CD14-positive monocyte (primary cell): Measurements from ENCODE around the gene SH3BP5L. TPM values are rescaled to one million over a fixed set of nuclear protein-coding genes. Genes with fewer than 3 reads are reported as not detected.

Experiments used
- DNase-seq, 3 donors: peaks; one replicate each; pipeline ENCODE4 v3.0.0-alpha.2; 2011 to 2022
- H2AFZ ChIP-seq: 2 replicates; pipeline ENCODE4 v1.6.0; 2012; ENCODE audit warnings: mild to moderate bottlenecking, low read depth, low read length, inconsistent platforms; ENCODE audit not compliant: insufficient read depth, poor library complexity, severe bottlenecking
- H3K27ac ChIP-seq, 2 donors: 1 replicate in 1 of 2; 2 replicates in 1 of 2; pipeline ENCODE4 v1.5.1; 2012 to 2013; ENCODE audit warnings: low read length in 2 of 2, control low read depth in 1 of 2, inconsistent platforms in 1 of 2, low read depth in 1 of 2, mild to moderate bottlenecking in 1 of 2
- H3K27me3 ChIP-seq, 2 donors: one replicate each; pipeline versions ENCODE4 v1.6.0 to v1.6.1; 2011 to 2013; ENCODE audit warnings: low read length in 2 of 2; ENCODE audit not compliant: control insufficient read depth in 2 of 2, insufficient read depth in 2 of 2
- H3K36me3 ChIP-seq, 2 donors: replicated peaks in 1 of 2; 1 replicate in 1 of 2; 2 replicates in 1 of 2; pipeline versions ENCODE4 v1.5.1 to v1.6.1; 2012 to 2013; ENCODE audit warnings: low read length in 2 of 2, control low read depth in 1 of 2, inconsistent platforms in 1 of 2, mild to moderate bottlenecking in 1 of 2; ENCODE audit not compliant: insufficient read depth in 2 of 2, control insufficient read depth in 1 of 2
- H3K4me1 ChIP-seq, 2 donors: 1 replicate in 1 of 2; 2 replicates in 1 of 2; pipeline versions ENCODE4 v1.5.1 to v1.6.1; 2012 to 2013; ENCODE audit warnings: low read length in 2 of 2, control low read depth in 1 of 2, inconsistent platforms in 1 of 2, mild to moderate bottlenecking in 1 of 2, moderate library complexity in 1 of 2; ENCODE audit not compliant: insufficient read depth in 2 of 2, control insufficient read depth in 1 of 2
- H3K4me2 ChIP-seq: replicated peaks from 2 replicates; pipeline ENCODE3; 2012; ENCODE audit warnings: low read length, moderate library complexity, mild to moderate bottlenecking; ENCODE audit not compliant: poor library complexity, severe bottlenecking; ENCODE audit errors: extremely low read depth
- H3K4me3 ChIP-seq, 3 experiments: fragments of 200-600 bp in 1 of 3; sonication (generic) in 1 of 3; replicated peaks in 1 of 3; 1 replicate in 2 of 3; 2 replicates in 1 of 3; pipeline ENCODE4 v1.5.1; 2011 to 2013; ENCODE audit warnings: low read length in 3 of 3, mild to moderate bottlenecking in 3 of 3, control low read depth in 2 of 3, low read depth in 2 of 3, inconsistent platforms in 1 of 3, moderate library complexity in 1 of 3
- H3K79me2 ChIP-seq: 2 replicates; pipeline ENCODE4 v1.6.0; 2012; ENCODE audit warnings: mild to moderate bottlenecking, control low read depth, inconsistent platforms, low read length, moderate library complexity; ENCODE audit not compliant: insufficient read depth
- H3K9ac ChIP-seq: 2 replicates; pipeline ENCODE4 v1.6.0; 2017; ENCODE audit warnings: low read length, mild to moderate bottlenecking; ENCODE audit not compliant: insufficient read depth, poor library complexity, severe bottlenecking
- H3K9me3 ChIP-seq, 2 donors: replicated peaks in 1 of 2; 1 replicate in 1 of 2; 2 replicates in 1 of 2; pipeline versions ENCODE4 v1.5.1 to v1.6.1; 2012 to 2013; ENCODE audit warnings: low read length in 2 of 2, control low read depth in 1 of 2; ENCODE audit not compliant: control insufficient read depth in 1 of 2, insufficient read depth in 1 of 2
- H4K20me1 ChIP-seq: 2 replicates; pipeline ENCODE4 v1.6.0; 2012; ENCODE audit warnings: mild to moderate bottlenecking, low read length, control low read depth, moderate library complexity; ENCODE audit not compliant: insufficient read depth
- H3K27ac Mint-ChIP-seq, 7 donors: one replicate each; pipeline ENCODE4 v1.8.0; 2020; ENCODE audit warnings: mild to moderate bottlenecking in 7 of 7, mixed read lengths in 7 of 7, moderate library complexity in 6 of 7, inconsistent platforms in 2 of 7
- H3K27me3 Mint-ChIP-seq, 3 donors: one replicate each; pipeline ENCODE4 v1.8.0; 2021 to 2022; ENCODE audit warnings: low read depth in 3 of 3, mild to moderate bottlenecking in 3 of 3, mixed read lengths in 3 of 3, moderate library complexity in 3 of 3, inconsistent platforms in 1 of 3
- H3K36me3 Mint-ChIP-seq, 2 donors: one replicate each; pipeline ENCODE4 v1.8.0; 2020; ENCODE audit warnings: mixed read lengths in 2 of 2, inconsistent platforms in 1 of 2, mild to moderate bottlenecking in 1 of 2
- H3K4me1 Mint-ChIP-seq: one replicate; pipeline ENCODE4 v1.8.0; 2020; ENCODE audit warnings: mild to moderate bottlenecking, mixed read lengths
- H3K4me3 Mint-ChIP-seq, 2 donors: one replicate each; pipeline ENCODE4 v1.8.0; 2020; ENCODE audit warnings: mild to moderate bottlenecking in 2 of 2, mixed read lengths in 2 of 2, moderate library complexity in 1 of 2
- H3K9me3 Mint-ChIP-seq, 7 donors: one replicate each; pipeline ENCODE4 v1.8.0; 2020 to 2022; ENCODE audit warnings: mixed read lengths in 7 of 7, mild to moderate bottlenecking in 6 of 7, moderate library complexity in 6 of 7, inconsistent platforms in 2 of 7
- WGBS: methylation state at CpG from one replicate; pipeline ENCODE4 v1.1.5; 2013; ENCODE audit warnings: missing lambda C conversion rate; ENCODE audit not compliant: insufficient coverage; 5-methylcytosine and 5-hydroxymethylcytosine counted together
- intact Hi-C, 2 donors: fragments of 100-400 bp; cut with micrococcal nuclease; formaldehyde crosslinking; loops; one replicate each; pipeline versions ENCODE4 v1.15.0 to v1.15.1; 2023
- polyA plus RNA-seq, 3 donors: library from polyadenylated mRNA; depleted of rRNA in 1 of 3; unstranded in 2 of 3; stranded (reverse) in 1 of 3; fragments of 300-500 nt in 2 of 3; fragments of >200 nt in 1 of 3; fragmentation: Illumina TruSeq in 2 of 3; gene quantifications; 1 replicate in 2 of 3; 2 replicates in 1 of 3; pipeline ENCODE4 v1.2.3, GENCODE V29; 2012 to 2021
- TF ChIP-seq, protein P1 (sequence below): fragments of 200-600 bp; IDR thresholded peaks from one replicate; pipeline ENCODE4 v1.8.0; 2022; ENCODE audit warnings: antibody characterized with exemption, mild to moderate bottlenecking

The SH3BP5L gene
- polyA plus RNA-seq, 3 donors: 4.0 to 15.7 (median 4.3) TPM

DNA sequence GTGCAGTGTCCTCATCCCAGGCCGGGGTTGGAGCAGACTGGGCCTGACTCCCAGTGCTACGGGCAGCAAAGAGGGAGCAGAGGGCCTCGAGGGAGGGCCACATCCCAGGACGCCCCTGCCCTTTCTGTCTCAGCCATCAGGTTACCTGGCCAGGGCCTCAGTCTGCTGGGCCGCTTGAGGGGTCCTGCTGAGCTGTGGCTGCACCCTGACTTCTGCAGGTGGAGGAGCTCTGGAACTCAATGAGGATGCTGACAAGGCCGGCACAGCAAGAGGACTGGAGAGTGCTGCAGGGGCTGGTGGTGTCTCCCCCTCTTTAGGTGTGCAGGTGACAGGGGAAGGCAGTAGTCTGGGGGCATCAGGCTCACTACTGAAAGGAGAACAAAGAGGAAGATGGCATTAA, 29.9 kb upstream of the SH3BP5L start:
- no peak for DNase-seq
- TF ChIP-seq, protein P1, sequence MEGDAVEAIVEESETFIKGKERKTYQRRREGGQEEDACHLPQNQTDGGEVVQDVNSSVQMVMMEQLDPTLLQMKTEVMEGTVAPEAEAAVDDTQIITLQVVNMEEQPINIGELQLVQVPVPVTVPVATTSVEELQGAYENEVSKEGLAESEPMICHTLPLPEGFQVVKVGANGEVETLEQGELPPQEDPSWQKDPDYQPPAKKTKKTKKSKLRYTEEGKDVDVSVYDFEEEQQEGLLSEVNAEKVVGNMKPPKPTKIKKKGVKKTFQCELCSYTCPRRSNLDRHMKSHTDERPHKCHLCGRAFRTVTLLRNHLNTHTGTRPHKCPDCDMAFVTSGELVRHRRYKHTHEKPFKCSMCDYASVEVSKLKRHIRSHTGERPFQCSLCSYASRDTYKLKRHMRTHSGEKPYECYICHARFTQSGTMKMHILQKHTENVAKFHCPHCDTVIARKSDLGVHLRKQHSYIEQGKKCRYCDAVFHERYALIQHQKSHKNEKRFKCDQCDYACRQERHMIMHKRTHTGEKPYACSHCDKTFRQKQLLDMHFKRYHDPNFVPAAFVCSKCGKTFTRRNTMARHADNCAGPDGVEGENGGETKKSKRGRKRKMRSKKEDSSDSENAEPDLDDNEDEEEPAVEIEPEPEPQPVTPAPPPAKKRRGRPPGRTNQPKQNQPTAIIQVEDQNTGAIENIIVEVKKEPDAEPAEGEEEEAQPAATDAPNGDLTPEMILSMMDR: no peak
- H3K4me3 ChIP-seq: no peak overlapping the region
- H3K4me2 ChIP-seq: no peak overlapping the region
- H3K79me2 ChIP-seq: peaks cover 11% of the 10 kb centered on the region
- H3K4me3 Mint-ChIP-seq: no peak overlapping the region
- peaks cover 20 to 21% of the 10 kb centered on the region in 2 donors for H3K36me3 Mint-ChIP-seq
- H3K9me3 Mint-ChIP-seq: no peaks in the 10 kb centered on the region
- H3K27ac Mint-ChIP-seq: no peak overlapping the region
- 98% methylated on average over 6 of the region's 6 CpGs for WGBS
- no peaks in the 10 kb centered on the region for H3K27me3 ChIP-seq
- no peak overlapping the region for H3K9ac ChIP-seq
- intact Hi-C loops: no loop called here
- H4K20me1 ChIP-seq: peaks cover 14% of the 10 kb centered on the region
- H3K27ac ChIP-seq: no peak overlapping the region
- no peak overlapping the region for H2AFZ ChIP-seq
- H3K9me3 ChIP-seq: no peaks in the 10 kb centered on the region
- peaks cover 9 to 18% of the 10 kb centered on the region in 2 donors for H3K36me3 ChIP-seq
- H3K4me1 ChIP-seq: peaks cover 37 to 42% of the 10 kb centered on the region in 2 donors
- peaks cover 29% of the 10 kb centered on the region for H3K4me1 Mint-ChIP-seq
- H3K27me3 Mint-ChIP-seq: peaks cover 0 to 4% (median 0%) of the 10 kb centered on the region in 3 donors

DNA sequence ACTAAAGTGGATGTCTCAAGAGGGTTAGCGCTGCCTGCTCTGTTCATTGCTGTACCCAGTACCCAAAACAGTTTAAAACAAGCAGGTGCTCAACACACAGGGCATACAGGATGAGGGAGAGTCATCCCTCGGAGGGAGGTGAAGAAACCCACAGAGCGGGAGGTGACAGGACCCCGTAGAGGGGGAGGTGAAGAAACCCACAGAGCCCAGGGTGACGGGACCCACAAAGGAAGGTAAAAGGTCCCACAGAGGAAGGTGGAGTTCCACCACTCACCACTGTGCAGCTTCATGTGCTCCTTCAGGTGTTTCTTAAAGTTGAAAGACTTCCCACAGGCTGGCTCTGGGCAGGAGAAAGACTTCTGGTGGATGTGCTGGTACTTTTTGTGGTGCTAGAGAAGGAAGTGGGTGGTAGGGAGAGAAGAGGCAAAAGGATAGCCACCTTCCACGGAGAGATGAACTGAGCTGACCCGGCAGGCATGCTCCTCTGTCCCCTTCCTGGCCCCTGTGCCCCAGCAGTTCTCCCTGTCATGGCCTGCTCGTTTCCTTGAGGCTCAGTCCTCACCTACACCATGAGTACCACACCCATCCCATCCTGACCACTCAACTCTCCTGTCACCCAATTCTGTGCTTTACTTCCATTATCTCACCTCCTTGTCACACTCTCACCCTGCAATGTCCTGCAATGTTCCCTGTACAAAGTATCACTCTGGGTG, 28.1 kb upstream of the SH3BP5L start:
- Histone ChIP-seq H3K36me3 (peaks cover 26 to 35% of the 10 kb centered on the region in 2 donors), H2AFZ (no peak overlapping the region), H3K4me2 (no peak overlapping the region), H3K27me3 (no peaks in the 10 kb centered on the region), H3K27ac (no peak overlapping the region), H3K79me2 (peaks cover 11% of the 10 kb centered on the region), H4K20me1 (peaks cover 18% of the 10 kb centered on the region), H3K4me3 (no peak overlapping the region), H3K9me3 (no peaks in the 10 kb centered on the region), H3K9ac (no peak overlapping the region), H3K4me1 (peaks cover 24 to 26% of the 10 kb centered on the region in 2 donors)
- WGBS: 71% methylated on average over 2 of the region's 8 CpGs
- TF ChIP-seq, protein P1: no peak
- Mint-ChIP-seq H3K4me3 (no peak overlapping the region), H3K36me3 (peaks cover 37 to 38% of the 10 kb centered on the region in 2 donors), H3K9me3 (no peaks in the 10 kb centered on the region), H3K4me1 (peaks cover 15% of the 10 kb centered on the region), H3K27me3 (peaks cover 0 to 4% (median 1%) of the 10 kb centered on the region in 3 donors), H3K27ac (peak overlapping the region in 1 of 7 donors; percentile 39)
- intact Hi-C loops: no loop called here
- no peak for DNase-seq
